K562 (cell line): Measurements from ENCODE around the gene CENPO. TPM values are rescaled to one million over a fixed set of nuclear protein-coding genes. Genes with fewer than 3 reads are reported as not detected.

Source experiments
- BACH1 ChIP-seq: fragments of 200-800 bp; sonication (Bioruptor generic); IDR thresholded peaks from 2 replicates; pipeline ENCODE4 v1.6.1; 2016; ENCODE audit warnings: missing genetic modification characterization, missing compliant biosample characterization
- BRCA1 ChIP-seq, 2 experiments: fragments of 450-650 bp in 1 of 2; sonication (generic) in 1 of 2; formaldehyde crosslinking in 1 of 2; IDR thresholded peaks; 2 replicates each; pipeline versions ENCODE4 v1.5.0 to v1.6.1; 2017 to 2020; ENCODE audit warnings: mild to moderate bottlenecking in 1 of 2, missing genetic modification reagents in 1 of 2
- CREB1 ChIP-seq, 2 experiments: sonication (generic) in 1 of 2; formaldehyde crosslinking in 1 of 2; IDR thresholded peaks; 2 replicates each; pipeline versions ENCODE4 v1.6.1 to v1.8.0; 2012 to 2022; ENCODE audit warnings: inconsistent platforms in 1 of 2, mild to moderate bottlenecking in 1 of 2, missing genetic modification reagents in 1 of 2, moderate library complexity in 1 of 2
- CREB3L1 ChIP-seq: fragments of 450-650 bp; IDR thresholded peaks from 2 replicates; pipeline ENCODE4 v1.6.1; 2014; ENCODE audit warnings: low read depth, mild to moderate bottlenecking, moderate library complexity, borderline replicate concordance
- DDX20 ChIP-seq: fragments of 450-650 bp; IDR thresholded peaks from 2 replicates; pipeline ENCODE4 v1.6.1; 2016; ENCODE audit warnings: missing genetic modification characterization, low read depth, mild to moderate bottlenecking, missing compliant biosample characterization, moderate library complexity
- DMBX1 ChIP-seq: fragments of 250-450 bp; sonication (Bioruptor Pico); IDR thresholded peaks from 2 replicates; pipeline ENCODE4 v1.8.0; 2022; ENCODE audit warnings: inconsistent platforms, mild to moderate bottlenecking, moderate library complexity, borderline replicate concordance
- EHMT2 ChIP-seq: fragments of 450-650 bp; IDR thresholded peaks from 2 replicates; pipeline ENCODE4 v1.6.1; 2018; ENCODE audit warnings: antibody characterized with exemption
- ELF2 ChIP-seq: fragments of 250-450 bp; sonication (Bioruptor Pico); IDR thresholded peaks from 2 replicates; pipeline ENCODE4 v1.5.0; 2021; ENCODE audit warnings: mild to moderate bottlenecking
- EP400 ChIP-seq: fragments of 450-650 bp; IDR thresholded peaks from 2 replicates; pipeline ENCODE4 v1.6.1; 2017; ENCODE audit warnings: antibody characterized with exemption, mild to moderate bottlenecking, moderate library complexity
- HMBOX1 ChIP-seq: sonication (generic); IDR thresholded peaks from 2 replicates; pipeline ENCODE4 v1.6.1; 2016
- ILK ChIP-seq: fragments of 450-650 bp; IDR thresholded peaks from 2 replicates; pipeline ENCODE4 v1.6.1; 2016; ENCODE audit warnings: missing genetic modification characterization, low read depth, mild to moderate bottlenecking, missing compliant biosample characterization, moderate library complexity, borderline replicate concordance
- JUND ChIP-seq, 2 experiments: IDR thresholded peaks; 2 replicates in 1 of 2; 3 replicates in 1 of 2; pipeline ENCODE4 v1.6.1; 2011; ENCODE audit warnings: borderline replicate concordance in 2 of 2, low read depth in 2 of 2, low read length in 2 of 2, improper control_type of control experiment in 1 of 2, missing biosample characterization in 1 of 2, missing genetic modification characterization in 1 of 2, missing genetic modification reagents in 1 of 2
- KDM2B ChIP-seq: fragments of 250-450 bp; sonication (Bioruptor Pico); IDR thresholded peaks from 2 replicates; pipeline ENCODE4 v1.8.0; 2021; ENCODE audit warnings: mild to moderate bottlenecking, moderate library complexity
- MAFF ChIP-seq: IDR thresholded peaks from 2 replicates; pipeline ENCODE4 v1.6.1; 2012; ENCODE audit warnings: low read length, improper control_type of control experiment
- MEF2D ChIP-seq: conservative IDR thresholded peaks from 2 replicates; pipeline ENCODE4 v1.6.1; 2016; ENCODE audit warnings: low read depth, missing genetic modification characterization, missing compliant biosample characterization
- MLX ChIP-seq, 2 experiments: fragments of 450-650 bp in 1 of 2; sonication (generic) in 1 of 2; formaldehyde crosslinking; conservative IDR thresholded peaks; 2 replicates each; pipeline versions ENCODE4 v1.4.0 to v1.8.1; 2020 to 2022; ENCODE audit warnings: mild to moderate bottlenecking in 1 of 2, missing genetic modification reagents in 1 of 2
- NFE2 ChIP-seq: IDR thresholded peaks from 2 replicates; pipeline ENCODE4 v1.6.1; 2014; ENCODE audit warnings: antibody characterized with exemption, low read depth
- NFRKB ChIP-seq: fragments of 450-650 bp; IDR thresholded peaks from 2 replicates; pipeline ENCODE4 v1.6.1; 2016; ENCODE audit warnings: low read depth
- PKNOX1 ChIP-seq: fragments of 450-650 bp; IDR thresholded peaks from 2 replicates; pipeline ENCODE4 v1.6.1; 2016
- SMARCC2 ChIP-seq: fragments of 450-650 bp; IDR thresholded peaks from 2 replicates; pipeline ENCODE4 v1.6.1; 2017; ENCODE audit warnings: antibody characterized with exemption, moderate library complexity, mild to moderate bottlenecking, low read depth
- SMARCE1 ChIP-seq: fragments of 450-650 bp; IDR thresholded peaks from 2 replicates; pipeline ENCODE4 v1.7.1; 2016; ENCODE audit warnings: mild to moderate bottlenecking
- SMC3 ChIP-seq: conservative IDR thresholded peaks from 2 replicates; pipeline ENCODE4 v1.6.1; 2011; ENCODE audit warnings: low read depth, low read length, improper control_type of control experiment; ENCODE audit not compliant: insufficient read depth
- YY1 ChIP-seq, 3 experiments: IDR thresholded peaks; 2 replicates each; pipeline ENCODE4 v1.6.1; 2011; ENCODE audit warnings: low read length in 2 of 3, mild to moderate bottlenecking in 2 of 3, moderate library complexity in 2 of 3, borderline replicate concordance in 1 of 3, control low read depth in 1 of 3, low read depth in 1 of 3; ENCODE audit not compliant: insufficient read depth in 3 of 3, insufficient replicate concordance in 2 of 3, control insufficient read depth in 1 of 3, insufficient read length in 1 of 3; ENCODE audit errors: extremely low read depth in 1 of 3
- polyA plus RNA-seq, 8 experiments: library from polyadenylated mRNA; depleted of rRNA in 4 of 8; stranded (reverse) in 5 of 8; unstranded in 3 of 8; fragments of >200 nt; fragmentation: Nextera tagmentation in 2 of 8; fragmentation: Illumina TruSeq in 1 of 8; extraction: Ambion mirVana in 2 of 8; extraction: Trizol in 1 of 8; gene quantifications; 2 replicates each; pipeline versions ENCODE4 v1.2.1 to v1.2.3, GENCODE V29; 2011 to 2014; ENCODE audit warnings: inconsistent platforms in 1 of 8, missing spikeins in 1 of 8
- total RNA-seq, 7 experiments: library from RNA; depleted of rRNA in 6 of 7; stranded (reverse); fragments of >200 nt in 6 of 7; fragmentation: Illumina TruSeq in 2 of 7; extraction: Trizol in 2 of 7; gene quantifications; 2 replicates each; pipeline versions ENCODE4 v1.2.1 to v1.2.3, GENCODE V29; 2011 to 2021; ENCODE audit warnings: low replicate concordance in 1 of 7

CENPO gene
- total and polyA plus RNA-seq, 9 of the 15 experiments (the other 6 are each of a cell fraction or from before 2014, with no cell fraction given), result 30.6 to 59.4 (median 38.9) TPM

GRCh38 chr2:24816884-24817283 is 23.7 kb downstream of the CENPO start (continued):
- TF ChIP-seq YY1 (IDR thresholded peaks at IDR 0.05; ENCODE audit: borderline replicate concordance in 1 of 3, control insufficient read depth in 1 of 3, extremely low read depth in 1 of 3, insufficient read depth in 3 of 3, insufficient read length in 1 of 3, insufficient replicate concordance in 2 of 3, low read depth in 1 of 3, low read length in 2 of 3) (peak in 1 of 3 experiments; percentile 55), DMBX1 (CRISPR knock-in tag) (peak; percentile 62; the same call in 1 of the 2 replicates), BACH1 (peak; percentile 74; the same call in 1 of the 2 replicates), ILK (tag) (no peak), CREB1 (IDR thresholded peaks at IDR 0.05) (0 out of 2 replicates have a peak, but pooled peaks have one; percentile 9), CREB1 (CRISPR knock-in tag; IDR thresholded peaks at IDR 0.05) (no peak), HMBOX1 (peak; percentile 36; the same call in 1 of the 2 replicates), PKNOX1 (peak; percentile 61), MEF2D (tag) (no peak), KDM2B (CRISPR knock-in tag) (no peak), CREB3L1 (peak; percentile 93), ELF2 (CRISPR knock-in tag) (peak; percentile 39; the same call in 1 of the 2 replicates), BRCA1 (IDR thresholded peaks at IDR 0.05) (no peak), BRCA1 (CRISPR knock-in tag; IDR thresholded peaks at IDR 0.05) (no peak), SMARCE1 (0 out of 2 replicates have a peak, but pooled peaks have one; percentile 33), NFRKB (peak; percentile 63; the same call in 1 of the 2 replicates), SMARCC2 (0 out of 2 replicates have a peak, but pooled peaks have one; percentile 27), NFE2 (peak; percentile 90), SMC3 (no peak), DDX20 (tag) (peak; percentile 30; the same call in 1 of the 2 replicates), EP400 (peak; percentile 75), MLX (CRISPR knock-in tag; conservative IDR thresholded peaks at IDR 0.05) (no peak), MAFF (peak; percentile 67; the same call in 1 of the 2 replicates), JUND (IDR thresholded peaks at IDR 0.05; ENCODE audit: borderline replicate concordance, low read depth, low read length) (peak; percentile 86), JUND (tag; IDR thresholded peaks at IDR 0.05; ENCODE audit: borderline replicate concordance, low read depth, low read length) (peak; percentile 79; the same call in 2 of the 3 replicates), EHMT2 (peak; percentile 61; the same call in 1 of the 2 replicates)
